Measurements from ENCODE around the gene ARID1A.
"Not testable (repeated sequence)": the region's sequence is repeated elsewhere in the genome, so short reads cannot be mapped to it uniquely, and the experiment has no call there.

ARID1A gene

DNA sequence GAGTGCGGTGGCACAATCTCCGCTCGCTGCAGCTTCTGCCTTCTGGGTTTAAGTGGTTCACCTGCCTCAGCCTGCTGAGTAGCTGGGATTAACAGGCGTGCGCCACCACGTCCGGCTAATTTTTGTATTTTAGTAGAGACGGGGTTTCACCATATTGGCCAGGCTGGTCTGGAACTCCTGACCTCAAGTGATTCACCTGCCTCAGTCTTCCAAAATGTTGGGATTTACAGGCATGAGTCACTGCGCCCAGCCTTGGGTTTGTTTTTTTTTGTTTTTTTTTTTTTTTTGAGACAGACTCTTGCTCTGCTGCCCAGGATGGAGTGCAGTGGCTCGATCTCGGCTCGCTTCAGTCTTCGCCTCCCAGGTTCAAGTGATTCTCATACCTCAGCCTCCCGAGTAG lies 30.1 kb downstream of the ARID1A start:
- in situ Hi-C loops (cut with MboI; ENCODE audit: low sequenced_read_pairs): not testable (repeated sequence)

GRCh38 chr1:26726784-26727183 lies 31.0 kb downstream of the ARID1A start:
- in situ Hi-C loops (cut with MboI; ENCODE audit: low sequenced_read_pairs): no loop called here

DNA sequence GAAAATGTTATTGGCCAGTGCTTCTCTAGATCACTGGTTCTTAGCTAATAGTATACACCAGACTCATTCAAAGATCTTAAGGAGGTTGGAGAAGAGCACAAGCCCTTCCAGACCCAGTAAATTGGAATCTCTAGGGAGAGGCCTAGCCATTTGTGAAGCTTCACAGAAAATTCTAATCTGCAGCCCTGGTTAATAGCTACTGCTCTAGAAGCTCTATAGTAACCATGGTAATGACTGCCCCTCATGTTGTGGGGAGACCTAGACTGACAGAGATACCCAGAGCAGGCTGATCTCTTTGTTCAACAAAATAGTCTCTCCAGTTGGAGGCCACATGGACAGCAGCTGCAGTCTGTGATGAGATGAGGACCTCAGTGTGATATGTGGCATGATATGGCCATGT lies 31.7 kb downstream of the ARID1A start:
- in situ Hi-C loops (cut with MboI; ENCODE audit: low sequenced_read_pairs): no loop called here

DNA sequence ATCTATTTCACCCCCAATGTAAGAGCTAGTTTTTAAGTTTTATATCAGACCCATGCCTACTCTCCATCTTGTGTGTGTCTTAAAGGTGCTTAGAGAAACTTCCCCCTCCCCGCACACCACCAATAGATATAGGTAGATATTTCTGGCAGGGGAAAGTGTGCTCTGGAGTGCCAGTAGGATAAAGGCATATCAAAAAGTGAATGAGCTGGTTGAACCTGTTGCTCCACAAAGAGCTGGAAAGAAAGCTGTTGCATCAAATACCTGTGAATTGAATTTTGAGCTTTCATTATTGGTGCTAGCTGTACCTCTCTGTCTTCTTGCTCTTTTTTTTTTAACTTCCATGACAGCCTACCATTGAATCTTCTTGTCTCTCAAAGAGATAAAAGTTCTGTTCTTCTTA lies 32.8 kb downstream of the ARID1A start:
- in situ Hi-C loops (cut with MboI; ENCODE audit: low sequenced_read_pairs): no loop called here

DNA sequence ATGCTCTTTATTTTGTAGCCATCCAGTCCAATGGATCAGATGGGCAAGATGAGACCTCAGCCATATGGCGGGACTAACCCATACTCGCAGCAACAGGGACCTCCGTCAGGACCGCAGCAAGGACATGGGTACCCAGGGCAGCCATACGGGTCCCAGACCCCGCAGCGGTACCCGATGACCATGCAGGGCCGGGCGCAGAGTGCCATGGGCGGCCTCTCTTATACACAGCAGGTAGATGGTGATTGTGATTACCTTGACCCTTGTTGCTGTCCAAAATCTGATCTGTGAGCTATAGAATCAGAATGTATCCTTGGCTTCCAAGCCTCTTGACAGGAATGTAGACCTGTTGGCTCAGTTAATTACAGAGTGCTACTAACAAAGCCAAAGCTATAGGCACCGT lies 33.8 kb downstream of the ARID1A start:
- in situ Hi-C loops (cut with MboI; ENCODE audit: low sequenced_read_pairs): no loop called here

- in situ Hi-C loops (cut with MboI; ENCODE audit: low sequenced_read_pairs): no loop called here
Observed at GRCh38 chr1:26730695-26731094, 34.9 kb downstream of the ARID1A start.

DNA sequence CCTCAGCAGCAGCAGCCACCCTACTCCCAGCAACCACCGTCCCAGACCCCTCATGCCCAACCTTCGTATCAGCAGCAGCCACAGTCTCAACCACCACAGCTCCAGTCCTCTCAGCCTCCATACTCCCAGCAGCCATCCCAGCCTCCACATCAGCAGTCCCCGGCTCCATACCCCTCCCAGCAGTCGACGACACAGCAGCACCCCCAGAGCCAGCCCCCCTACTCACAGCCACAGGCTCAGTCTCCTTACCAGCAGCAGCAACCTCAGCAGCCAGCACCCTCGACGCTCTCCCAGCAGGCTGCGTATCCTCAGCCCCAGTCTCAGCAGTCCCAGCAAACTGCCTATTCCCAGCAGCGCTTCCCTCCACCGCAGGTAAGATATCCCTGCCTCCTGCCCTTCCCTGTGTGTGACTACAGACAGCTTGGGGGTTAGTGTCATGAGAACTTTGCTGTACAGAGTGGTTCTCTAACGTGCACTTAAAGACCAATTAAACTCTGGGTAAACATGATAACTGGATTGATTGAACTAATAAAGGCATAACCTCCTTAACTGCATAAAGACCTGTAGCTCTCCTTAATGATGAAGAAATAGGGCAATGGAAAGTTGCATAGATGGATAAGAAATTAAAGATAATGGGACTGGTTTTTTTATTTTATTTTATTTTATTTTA lies 35.6 kb downstream of the ARID1A start:
- in situ Hi-C loops (cut with MboI; ENCODE audit: low sequenced_read_pairs): no loop called here

GRCh38 chr1:26733392-26733791 lies 37.6 kb downstream of the ARID1A start:
- in situ Hi-C loops (cut with MboI; ENCODE audit: low sequenced_read_pairs): no loop called here

DNA sequence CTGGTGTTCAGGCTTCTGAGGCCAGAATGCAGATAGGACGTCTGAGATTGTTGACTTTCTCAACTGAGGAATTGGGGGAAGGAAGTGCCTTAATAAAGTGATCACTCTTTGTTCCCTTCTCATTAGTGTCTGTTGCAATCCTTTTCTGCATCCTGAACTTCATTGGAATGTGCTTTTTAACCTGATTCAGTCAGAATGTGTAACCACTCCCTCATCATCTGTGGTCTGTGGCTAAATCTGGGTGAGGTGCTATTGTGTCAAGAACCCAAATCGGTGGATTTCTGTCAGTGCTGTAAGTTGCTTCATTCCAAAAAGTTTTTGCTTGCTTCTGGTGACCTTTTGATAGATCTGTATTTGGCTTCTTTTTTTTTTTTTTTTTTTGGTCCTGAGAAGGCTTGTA lies 38.2 kb downstream of the ARID1A start:
- in situ Hi-C loops (cut with MboI; ENCODE audit: low sequenced_read_pairs): no loop called here

DNA sequence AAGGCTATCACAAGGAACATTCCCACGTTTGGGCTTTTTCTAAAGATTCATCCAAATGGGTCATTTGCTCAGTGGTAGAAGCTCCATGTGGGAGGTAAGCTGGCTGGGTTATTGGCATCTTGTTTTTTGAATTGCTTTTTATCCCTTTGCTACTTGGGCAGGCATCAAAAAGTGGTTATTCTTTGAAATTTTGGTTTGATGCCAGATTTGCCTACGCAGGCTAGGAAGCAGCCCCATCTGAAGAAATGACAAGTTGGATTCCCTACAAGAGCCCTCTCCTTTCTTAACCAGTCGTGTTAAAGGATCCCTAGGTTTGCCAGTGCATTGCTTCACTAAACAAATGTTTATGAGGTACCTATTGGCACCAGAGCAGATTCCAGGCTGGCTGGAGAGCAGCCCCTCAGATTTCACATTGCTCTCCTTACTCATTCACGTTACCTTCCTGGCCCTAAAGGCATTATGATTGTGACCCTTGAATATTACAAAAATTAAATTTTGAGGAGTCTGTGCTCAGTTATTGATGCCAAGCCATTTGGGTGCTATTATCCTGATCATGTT lies 38.8 kb downstream of the ARID1A start:
- in situ Hi-C loops (cut with MboI; ENCODE audit: low sequenced_read_pairs): no loop called here

DNA sequence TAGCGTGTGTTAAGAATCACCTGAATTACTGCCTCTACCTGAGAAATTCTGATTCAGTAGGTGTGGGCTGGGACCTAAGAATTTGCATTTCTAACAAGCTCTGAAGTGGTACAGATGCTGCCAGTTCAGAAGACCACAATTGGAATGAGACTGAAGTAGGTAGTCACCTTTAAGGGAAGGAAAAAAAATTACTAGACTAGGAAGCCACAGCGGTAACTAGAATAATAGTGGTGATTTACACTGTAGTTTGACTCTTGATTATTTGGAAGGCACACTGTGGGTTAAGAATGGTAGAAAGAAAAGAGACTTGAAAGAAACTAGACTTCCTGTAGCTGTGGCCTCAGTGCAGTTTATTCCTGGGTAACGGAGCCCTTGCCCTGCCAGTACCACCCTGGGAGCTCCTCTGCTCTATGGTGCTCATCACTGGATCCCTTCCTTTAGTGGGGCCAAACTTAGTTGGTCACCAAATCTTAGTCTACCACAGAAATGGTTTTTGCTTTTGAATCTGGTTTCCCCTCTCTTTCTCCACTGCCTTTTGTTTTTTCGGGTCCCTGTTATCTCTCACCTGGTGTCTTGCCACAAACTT lies 43.6 kb downstream of the ARID1A start:
- in situ Hi-C loops (cut with MboI; ENCODE audit: low sequenced_read_pairs): no loop called here

DNA sequence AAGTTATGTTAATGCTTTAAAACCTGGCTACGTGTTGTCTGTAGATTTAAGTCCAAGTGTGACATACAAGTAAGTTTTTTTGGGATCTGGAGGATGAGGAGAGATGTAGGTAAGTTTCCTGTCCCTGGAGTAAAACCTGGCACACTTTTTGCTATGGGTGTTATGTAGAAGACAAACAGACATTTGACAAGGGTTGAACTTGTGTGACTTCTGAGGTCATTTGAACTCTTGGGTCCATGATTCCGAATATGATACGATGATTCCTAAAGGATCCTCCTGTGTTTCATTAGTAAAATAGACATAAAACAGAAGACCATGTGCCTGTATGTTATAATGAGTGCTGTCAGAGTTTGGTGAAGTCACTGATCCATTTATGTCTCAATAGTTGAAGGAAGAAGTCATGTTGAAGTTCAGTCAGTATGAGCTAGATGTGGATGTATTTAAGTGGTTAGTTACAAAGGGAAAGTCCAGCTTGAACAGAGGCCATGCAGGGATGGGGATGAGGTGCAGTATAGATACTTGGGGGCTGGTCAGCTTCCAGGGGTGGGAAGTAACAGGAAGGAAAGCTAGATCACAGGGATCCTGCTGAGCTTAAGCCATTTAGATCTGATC lies 44.3 kb downstream of the ARID1A start:
- in situ Hi-C loops (cut with MboI; ENCODE audit: low sequenced_read_pairs): no loop called here

- in situ Hi-C loops (cut with MboI; ENCODE audit: low sequenced_read_pairs): no loop called here
Observed at GRCh38 chr1:26740952-26741351, 45.1 kb downstream of the ARID1A start.

GRCh38 chr1:26743426-26744059 lies 47.7 kb downstream of the ARID1A start:
- in situ Hi-C loops (cut with MboI; ENCODE audit: low sequenced_read_pairs): no loop called here

- in situ Hi-C loops (cut with MboI; ENCODE audit: low sequenced_read_pairs): no loop called here
Observed at GRCh38 chr1:26744075-26744959, 48.5 kb downstream of the ARID1A start.

GRCh38 chr1:26745191-26745590 lies 49.4 kb downstream of the ARID1A start:
- in situ Hi-C loops (cut with MboI; ENCODE audit: low sequenced_read_pairs): no loop called here

DNA sequence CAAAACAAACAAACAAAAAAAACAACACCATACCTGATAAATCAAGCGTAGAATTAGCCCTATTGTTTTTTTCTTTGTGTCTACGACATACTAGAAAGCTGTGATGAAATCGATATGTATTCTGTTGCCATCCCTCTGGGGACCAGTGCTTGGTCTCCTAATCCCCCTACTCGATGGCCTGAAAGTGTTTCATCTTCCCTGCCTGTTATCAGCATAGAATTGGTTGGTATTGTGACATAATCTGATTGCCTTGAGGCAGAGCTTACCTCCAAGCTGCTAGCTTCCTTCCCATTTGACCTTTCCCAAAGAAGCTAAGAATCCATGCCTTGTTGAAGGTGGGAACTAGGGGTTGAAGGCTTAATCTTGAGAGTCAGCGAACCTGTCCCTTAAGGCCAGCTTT lies 51.2 kb downstream of the ARID1A start:
- in situ Hi-C loops (cut with MboI; ENCODE audit: low sequenced_read_pairs): no loop called here

DNA sequence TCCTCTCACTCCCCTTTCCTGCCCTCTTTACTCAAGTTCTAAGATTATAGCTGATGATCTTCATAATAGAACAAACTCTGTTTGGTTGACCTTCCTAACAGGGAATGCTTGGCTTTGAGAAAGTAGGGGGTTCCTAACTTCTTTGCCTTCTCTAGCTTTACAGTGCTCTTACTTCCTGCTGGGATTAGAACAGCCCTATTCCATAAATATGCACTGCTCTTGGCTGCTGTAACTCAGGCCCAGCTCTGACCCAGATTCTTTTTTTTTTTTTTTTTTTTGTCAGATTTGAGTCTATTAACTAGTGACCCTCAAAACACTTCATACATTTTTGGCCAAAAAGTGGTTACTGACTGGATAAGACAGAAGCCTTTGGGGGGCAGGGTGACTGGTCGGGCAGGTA lies 52.5 kb downstream of the ARID1A start:
- in situ Hi-C loops (cut with MboI; ENCODE audit: low sequenced_read_pairs): no loop called here

DNA sequence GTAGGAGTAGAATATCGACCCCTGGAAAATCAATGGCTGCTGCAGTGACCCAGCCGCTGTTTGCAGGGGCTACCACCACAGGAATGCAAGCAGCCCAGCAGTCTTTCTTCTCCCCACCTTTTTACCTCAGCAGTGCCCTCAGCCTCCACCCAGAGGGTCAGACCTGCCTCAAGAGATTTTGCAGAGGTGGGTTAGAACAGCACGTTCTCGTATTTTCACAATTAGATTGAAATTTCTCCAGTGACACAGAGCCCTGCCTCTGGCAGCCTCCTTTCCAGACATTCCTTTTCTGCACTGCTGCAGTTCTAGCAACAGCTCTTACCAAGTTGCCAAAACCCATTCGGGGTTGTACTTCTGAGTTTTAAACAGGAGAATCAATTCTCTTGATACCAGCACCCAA lies 53.6 kb downstream of the ARID1A start:
- in situ Hi-C loops (cut with MboI; ENCODE audit: low sequenced_read_pairs): no loop called here

GRCh38 chr1:26750428-26750827 lies 54.6 kb downstream of the ARID1A start:
- in situ Hi-C loops (cut with MboI; ENCODE audit: low sequenced_read_pairs): no loop called here

GRCh38 chr1:26752519-26752918 lies 56.7 kb downstream of the ARID1A start:
- in situ Hi-C loops (cut with MboI; ENCODE audit: low sequenced_read_pairs): no loop called here

Data from HL-60/S4 treated with phorbol 12-myristate 13-acetate at 8.2 ng/mL for 4 days and 3 days (cell line).